Tibial nerve (tissue), 4 donors: Measurements from ENCODE around the gene EPB41L4B. TPM values are rescaled to one million over a fixed set of nuclear protein-coding genes. Genes with fewer than 3 reads are reported as not detected.

Experiments
- DNase-seq, 2 donors: peaks; one replicate each; pipeline ENCODE4 v3.0.0-alpha.2; 2019; ENCODE audit warnings: low spot score in 2 of 2
- H3K27ac ChIP-seq, 4 donors: fragments of 200-600 bp; sonication (generic) in 3 of 4; one replicate each; pipeline ENCODE4 v1.5.1; 2017 to 2019; ENCODE audit warnings: mild to moderate bottlenecking in 1 of 4
- H3K27me3 ChIP-seq, 2 donors: fragments of 200-600 bp; sonication (generic) in 1 of 2; one replicate each; pipeline versions ENCODE4 v1.5.1 to v1.6.0; 2017 to 2019
- H3K36me3 ChIP-seq, 3 donors: fragments of 200-600 bp; sonication (generic); one replicate each; pipeline ENCODE4 v1.5.1; 2018 to 2019
- H3K4me1 ChIP-seq, 4 donors: fragments of 200-600 bp; sonication (generic) in 3 of 4; one replicate each; pipeline ENCODE4 v1.5.1; 2017 to 2019
- H3K4me3 ChIP-seq, 4 donors: fragments of 200-600 bp; sonication (generic) in 3 of 4; one replicate each; pipeline ENCODE4 v1.5.1; 2017 to 2019; ENCODE audit warnings: mild to moderate bottlenecking in 1 of 4, moderate library complexity in 1 of 4
- H3K9me3 ChIP-seq, 4 donors: fragments of 200-600 bp; sonication (generic) in 3 of 4; one replicate each; pipeline ENCODE4 v1.5.1; 2017 to 2019
- EP300 ChIP-seq, 2 donors: sonication (generic); formaldehyde crosslinking; IDR thresholded peaks; one replicate each; pipeline ENCODE4 v1.6.1; 2017; ENCODE audit warnings: antibody characterized with exemption in 2 of 2, mild to moderate bottlenecking in 1 of 2
- POLR2A ChIP-seq, 2 donors: fragments of 450-650 bp; IDR thresholded peaks; one replicate each; pipeline ENCODE4 v1.6.1; 2017; ENCODE audit warnings: antibody characterized with exemption in 2 of 2, mild to moderate bottlenecking in 2 of 2, moderate library complexity in 2 of 2
- WGBS, 2 donors: methylation state at CpG; one replicate each; pipeline ENCODE4 v1.1.5; 2018; 5-methylcytosine and 5-hydroxymethylcytosine counted together
- total RNA-seq, 4 donors: library from RNA; depleted of rRNA; stranded (reverse); fragments of >200 nt; gene quantifications; one replicate each; pipeline ENCODE4 v1.1.0, GENCODE V29; 2016
- TF ChIP-seq, protein P1 (sequence below), 5 experiments: fragments of 200-600 bp in 3 of 5; fragments of 450-650 bp in 2 of 5; sonication (generic) in 3 of 5; IDR thresholded peaks; one replicate each; pipeline ENCODE4 v1.5.1; 2016 to 2019; ENCODE audit warnings: antibody characterized with exemption in 5 of 5, mild to moderate bottlenecking in 3 of 5, moderate library complexity in 2 of 5

EPB41L4B gene
- total RNA-seq, 4 donors from 2014 or later = 14.7 to 28.0 (median 19.1) TPM

GRCh38 chr9:109249615-109250014 is 71.2 kb downstream of the EPB41L4B start:
- H3K27me3 ChIP-seq = no peaks in the 10 kb centered on the region
- H3K27ac ChIP-seq = peak overlapping the region in 1 of 4 donors; percentile 8
- peaks cover 0 to 38% (median 10%) of the 10 kb centered on the region in 4 donors for H3K4me1 ChIP-seq
- DNase-seq = no peak
- H3K9me3 ChIP-seq = no peaks in the 10 kb centered on the region
- H3K36me3 ChIP-seq = peaks cover 0 to 10% (median 0%) of the 10 kb centered on the region in 3 donors
- WGBS, 2 donors = 79 to 86% methylated on average over 5 of the region's 5 CpGs
- TF ChIP-seq POLR2A (IDR thresholded peaks at IDR 0.05) (no peak), EP300 (IDR thresholded peaks at IDR 0.05) (no peak)
- TF ChIP-seq, protein P1, sequence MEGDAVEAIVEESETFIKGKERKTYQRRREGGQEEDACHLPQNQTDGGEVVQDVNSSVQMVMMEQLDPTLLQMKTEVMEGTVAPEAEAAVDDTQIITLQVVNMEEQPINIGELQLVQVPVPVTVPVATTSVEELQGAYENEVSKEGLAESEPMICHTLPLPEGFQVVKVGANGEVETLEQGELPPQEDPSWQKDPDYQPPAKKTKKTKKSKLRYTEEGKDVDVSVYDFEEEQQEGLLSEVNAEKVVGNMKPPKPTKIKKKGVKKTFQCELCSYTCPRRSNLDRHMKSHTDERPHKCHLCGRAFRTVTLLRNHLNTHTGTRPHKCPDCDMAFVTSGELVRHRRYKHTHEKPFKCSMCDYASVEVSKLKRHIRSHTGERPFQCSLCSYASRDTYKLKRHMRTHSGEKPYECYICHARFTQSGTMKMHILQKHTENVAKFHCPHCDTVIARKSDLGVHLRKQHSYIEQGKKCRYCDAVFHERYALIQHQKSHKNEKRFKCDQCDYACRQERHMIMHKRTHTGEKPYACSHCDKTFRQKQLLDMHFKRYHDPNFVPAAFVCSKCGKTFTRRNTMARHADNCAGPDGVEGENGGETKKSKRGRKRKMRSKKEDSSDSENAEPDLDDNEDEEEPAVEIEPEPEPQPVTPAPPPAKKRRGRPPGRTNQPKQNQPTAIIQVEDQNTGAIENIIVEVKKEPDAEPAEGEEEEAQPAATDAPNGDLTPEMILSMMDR (IDR thresholded peaks at IDR 0.05) = no peak
- no peak overlapping the region for H3K4me3 ChIP-seq

GRCh38 chr9:109248133-109248581 is 72.7 kb downstream of the EPB41L4B start:
- H3K36me3 ChIP-seq = peaks cover 0 to 10% (median 0%) of the 10 kb centered on the region in 3 donors
- H3K27ac ChIP-seq = peak overlapping the region in 1 of 4 donors; percentile 54
- WGBS, 2 donors = 59 to 69% methylated on average over 7 of the region's 7 CpGs
- no peak overlapping the region for H3K4me3 ChIP-seq
- no peaks in the 10 kb centered on the region for H3K9me3 ChIP-seq
- H3K4me1 ChIP-seq = peaks cover 0 to 27% (median 4%) of the 10 kb centered on the region in 4 donors
- TF ChIP-seq POLR2A (IDR thresholded peaks at IDR 0.05) = no peak
- peak in 1 of 2 donors; percentile 74 for TF ChIP-seq EP300 (IDR thresholded peaks at IDR 0.05)
- no peaks in the 10 kb centered on the region for H3K27me3 ChIP-seq
- DNase-seq = peak in 1 of 2 donors; percentile 32

DNA sequence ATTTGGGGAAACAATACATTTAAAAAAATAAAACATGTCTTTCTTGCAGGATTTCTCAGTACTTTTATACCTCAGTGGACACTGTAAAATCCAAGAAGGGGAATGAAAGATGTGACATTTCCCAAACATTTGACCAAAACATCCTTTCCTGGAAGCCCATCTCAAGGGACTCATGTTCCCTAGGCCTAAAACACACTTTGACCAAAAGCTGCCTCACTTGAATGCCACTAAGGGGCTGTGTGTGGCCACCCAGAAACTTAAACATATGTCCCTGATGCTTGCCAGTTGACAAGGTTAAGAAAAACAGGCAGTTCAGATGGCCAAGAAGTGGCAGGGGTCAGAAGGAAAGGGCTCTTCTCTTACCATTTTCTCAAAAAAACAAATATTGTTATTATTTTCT is 73.6 kb downstream of the EPB41L4B start:
- Histone ChIP-seq H3K27ac (peak overlapping the region in 1 of 4 donors; percentile 3), H3K9me3 (no peaks in the 10 kb centered on the region), H3K4me1 (peaks cover 0 to 26% (median 6%) of the 10 kb centered on the region in 4 donors), H3K4me3 (no peak overlapping the region), H3K36me3 (peaks cover 0 to 10% (median 0%) of the 10 kb centered on the region in 3 donors), H3K27me3 (no peaks in the 10 kb centered on the region)
- peak in 1 of 2 donors; percentile 71 for TF ChIP-seq EP300 (IDR thresholded peaks at IDR 0.05)
- TF ChIP-seq, protein P1 (IDR thresholded peaks at IDR 0.05) = no peak
- TF ChIP-seq POLR2A (IDR thresholded peaks at IDR 0.05) = no peak
- DNase-seq = peak in 1 of 2 donors; percentile 22

GRCh38 chr9:109246533-109246932 is 74.3 kb downstream of the EPB41L4B start:
- H3K36me3 ChIP-seq = peaks cover 0 to 10% (median 0%) of the 10 kb centered on the region in 3 donors
- no peak for DNase-seq
- no peaks in the 10 kb centered on the region for H3K27me3 ChIP-seq
- no peak overlapping the region for H3K4me3 ChIP-seq
- TF ChIP-seq POLR2A (IDR thresholded peaks at IDR 0.05) = no peak
- TF ChIP-seq, protein P1 (IDR thresholded peaks at IDR 0.05) = no peak
- TF ChIP-seq EP300 (IDR thresholded peaks at IDR 0.05) = no peak
- 85 to 93% methylated on average over 6 of the region's 6 CpGs for WGBS, 2 donors
- peaks cover 0 to 29% (median 7%) of the 10 kb centered on the region in 4 donors for H3K4me1 ChIP-seq
- peak overlapping the region in 1 of 4 donors; percentile 3 for H3K27ac ChIP-seq
- no peaks in the 10 kb centered on the region for H3K9me3 ChIP-seq

DNA sequence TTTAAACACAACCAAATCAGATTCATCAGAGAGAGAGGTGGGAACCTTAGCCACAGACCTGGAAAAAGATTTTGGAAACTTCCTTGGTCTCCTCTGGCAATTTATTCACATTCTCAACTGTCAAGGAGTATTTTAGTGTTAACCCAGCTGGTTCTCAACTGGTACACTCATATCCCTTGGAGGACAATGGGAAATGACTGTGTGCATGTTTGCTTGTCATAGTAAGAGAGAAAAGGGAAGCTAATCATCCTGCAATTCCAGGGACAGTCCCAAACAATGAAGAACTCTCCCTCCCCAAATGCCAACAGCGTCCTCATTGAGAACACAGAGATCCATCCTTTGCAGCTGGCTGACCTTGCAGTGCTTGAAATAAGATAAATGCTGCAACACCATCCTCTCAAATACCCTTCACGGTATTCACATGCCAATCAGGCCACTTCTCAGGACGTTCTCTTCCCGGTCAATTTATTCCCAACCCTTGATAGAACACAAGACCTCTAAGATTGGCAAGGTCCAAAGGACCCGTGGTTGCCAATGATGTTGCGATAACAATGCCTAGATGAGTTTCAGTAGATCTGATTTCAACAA is 75.5 kb downstream of the EPB41L4B start:
- Histone ChIP-seq H3K4me3 (no peak overlapping the region), H3K4me1 (peaks cover 0 to 21% (median 7%) of the 10 kb centered on the region in 4 donors), H3K27me3 (no peaks in the 10 kb centered on the region), H3K9me3 (no peaks in the 10 kb centered on the region), H3K36me3 (no peaks in the 10 kb centered on the region), H3K27ac (peak overlapping the region in 2 of 4 donors; percentile 22 to 40)
- DNase-seq = no peak
- WGBS, 2 donors = 69 to 77% methylated on average over 6 of the region's 6 CpGs
- TF ChIP-seq POLR2A (IDR thresholded peaks at IDR 0.05) = no peak
- no peak for TF ChIP-seq EP300 (IDR thresholded peaks at IDR 0.05)
- TF ChIP-seq, protein P1 (IDR thresholded peaks at IDR 0.05) = no peak
